Right lobe of liver (tissue), 4 donors: Measurements from ENCODE around the gene HYDIN.

Experiments
- POLR2A ChIP-seq: fragments of 450-650 bp; IDR thresholded peaks from one replicate; pipeline ENCODE4 v1.6.1; 2017; ENCODE audit warnings: antibody characterized with exemption, mild to moderate bottlenecking
- TF ChIP-seq, protein P1 (sequence below), 4 donors: fragments of 200-600 bp in 3 of 4; fragments of 450-650 bp in 1 of 4; IDR thresholded peaks; one replicate each; pipeline versions ENCODE4 v1.5.1 to v1.8.0; 2016 to 2022; ENCODE audit warnings: antibody characterized with exemption in 4 of 4, mild to moderate bottlenecking in 2 of 4
- donor health status: DM: no; HTN: no; CAD: no.
- donor health status: DM: no; HTN: no; CAD: no.
- donor health status: DM: no; HTN: yes; CAD: no.

DNA sequence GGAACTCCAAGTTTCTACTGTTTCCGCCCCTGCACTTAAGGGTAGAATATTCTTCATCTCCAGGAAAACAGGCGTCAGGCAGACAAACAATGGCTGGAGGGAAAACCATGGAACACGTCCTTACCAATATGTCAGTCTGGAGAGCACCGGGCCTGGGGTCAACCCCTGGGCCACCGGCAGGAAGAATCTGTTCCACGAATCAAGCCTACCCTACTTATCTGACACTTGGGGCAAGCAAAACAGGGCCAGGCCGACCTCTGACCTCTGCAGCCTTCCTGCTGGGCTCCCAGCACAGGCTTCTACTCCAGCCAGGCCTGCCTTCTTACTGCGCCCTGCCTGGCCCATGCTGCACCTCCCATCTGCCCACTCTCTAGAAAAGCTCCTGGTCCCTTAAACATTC lies 439.7 kb downstream of the HYDIN start:
- TF ChIP-seq, protein P1, sequence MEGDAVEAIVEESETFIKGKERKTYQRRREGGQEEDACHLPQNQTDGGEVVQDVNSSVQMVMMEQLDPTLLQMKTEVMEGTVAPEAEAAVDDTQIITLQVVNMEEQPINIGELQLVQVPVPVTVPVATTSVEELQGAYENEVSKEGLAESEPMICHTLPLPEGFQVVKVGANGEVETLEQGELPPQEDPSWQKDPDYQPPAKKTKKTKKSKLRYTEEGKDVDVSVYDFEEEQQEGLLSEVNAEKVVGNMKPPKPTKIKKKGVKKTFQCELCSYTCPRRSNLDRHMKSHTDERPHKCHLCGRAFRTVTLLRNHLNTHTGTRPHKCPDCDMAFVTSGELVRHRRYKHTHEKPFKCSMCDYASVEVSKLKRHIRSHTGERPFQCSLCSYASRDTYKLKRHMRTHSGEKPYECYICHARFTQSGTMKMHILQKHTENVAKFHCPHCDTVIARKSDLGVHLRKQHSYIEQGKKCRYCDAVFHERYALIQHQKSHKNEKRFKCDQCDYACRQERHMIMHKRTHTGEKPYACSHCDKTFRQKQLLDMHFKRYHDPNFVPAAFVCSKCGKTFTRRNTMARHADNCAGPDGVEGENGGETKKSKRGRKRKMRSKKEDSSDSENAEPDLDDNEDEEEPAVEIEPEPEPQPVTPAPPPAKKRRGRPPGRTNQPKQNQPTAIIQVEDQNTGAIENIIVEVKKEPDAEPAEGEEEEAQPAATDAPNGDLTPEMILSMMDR (IDR thresholded peaks at IDR 0.05), result no peak
- no peak for TF ChIP-seq POLR2A
